ENCODE results near the gene SLIT3. TPM values are rescaled to one million over a fixed set of nuclear protein-coding genes. Genes with fewer than 3 reads are reported as not detected.

Gene SLIT3
- total RNA-seq, 6 experiments from 2014 or later, result 0.31 to 1.2 (median 0.65) TPM

GRCh38 chr5:169201597-169201996 lies 99.3 kb downstream of the SLIT3 start:
- no peaks in the 10 kb centered on the region for H3K9me3 ChIP-seq
- intact Hi-C loops (cut with DNase I), result no loop called here
- TF ChIP-seq POLR2A (IDR thresholded peaks at IDR 0.05), result no peak
- no peak for TF ChIP-seq CTCF (IDR thresholded peaks at IDR 0.05)
- H3K27me3 ChIP-seq, result no peaks in the 10 kb centered on the region
- DNase-seq (no peak), ATAC-seq (no peak)
- H3K4me3 ChIP-seq, result no peak overlapping the region
- no peaks in the 10 kb centered on the region for H3K36me3 ChIP-seq
- no peaks in the 10 kb centered on the region for H3K4me1 ChIP-seq
- H3K27ac ChIP-seq, result no peak overlapping the region

GRCh38 chr5:169200125-169200778 lies 100.7 kb downstream of the SLIT3 start:
- intact Hi-C loops (cut with DNase I), result no loop called here

GRCh38 chr5:169197343-169197742 lies 103.6 kb downstream of the SLIT3 start:
- H3K9me3 ChIP-seq, result no peaks in the 10 kb centered on the region
- H3K4me3 ChIP-seq, result no peak overlapping the region
- intact Hi-C loops (cut with DNase I), result no loop called here
- WGBS (ENCODE audit: insufficient coverage, low coverage, low lambda C conversion rate, missing lambda C conversion rate), result 44% methylated on average over 1 of the region's 1 CpG
- no peaks in the 10 kb centered on the region for H3K36me3 ChIP-seq
- H3K27me3 ChIP-seq, result no peaks in the 10 kb centered on the region
- H3K27ac ChIP-seq, result no peak overlapping the region
- TF ChIP-seq POLR2A (IDR thresholded peaks at IDR 0.05), result no peak
- no peak for TF ChIP-seq CTCF (IDR thresholded peaks at IDR 0.05)
- ATAC-seq, result no peak
- no peak for DNase-seq
- H3K4me1 ChIP-seq, result no peaks in the 10 kb centered on the region

More at GRCh38 chr5:169200125-169200778, 100.7 kb downstream of the SLIT3 start:
- Histone ChIP-seq H3K9me3 (no peaks in the 10 kb centered on the region), H3K27ac (no peak overlapping the region), H3K4me3 (no peak overlapping the region), H3K27me3 (no peaks in the 10 kb centered on the region), H3K4me1 (no peaks in the 10 kb centered on the region), H3K36me3 (no peaks in the 10 kb centered on the region)
- no peak for ATAC-seq
- DNase-seq, result no peak
- WGBS (ENCODE audit: insufficient coverage, low coverage, low lambda C conversion rate, missing lambda C conversion rate), result 28% methylated on average over 3 of the region's 6 CpGs
- TF ChIP-seq POLR2A (IDR thresholded peaks at IDR 0.05), result no peak
- no peak for TF ChIP-seq CTCF (IDR thresholded peaks at IDR 0.05)

GRCh38 chr5:169196059-169196458 lies 104.9 kb downstream of the SLIT3 start:
- intact Hi-C loops (cut with DNase I), result no loop called here
- Histone ChIP-seq H3K4me1 (no peaks in the 10 kb centered on the region), H3K4me3 (no peak overlapping the region), H3K27ac (no peak overlapping the region), H3K9me3 (no peaks in the 10 kb centered on the region), H3K27me3 (no peaks in the 10 kb centered on the region), H3K36me3 (no peaks in the 10 kb centered on the region)
- ATAC-seq, result no peak
- TF ChIP-seq POLR2A (IDR thresholded peaks at IDR 0.05), result no peak
- no peak for TF ChIP-seq CTCF (IDR thresholded peaks at IDR 0.05)
- no peak for DNase-seq
- 87% methylated on average over 4 of the region's 6 CpGs for WGBS (ENCODE audit: insufficient coverage, low coverage, low lambda C conversion rate, missing lambda C conversion rate)

GRCh38 chr5:169195601-169196000 lies 105.3 kb downstream of the SLIT3 start:
- no peak for ATAC-seq
- WGBS (ENCODE audit: insufficient coverage, low coverage, low lambda C conversion rate, missing lambda C conversion rate), result 69% methylated on average over 8 of the region's 8 CpGs
- intact Hi-C loops (cut with DNase I), result no loop called here
- H3K9me3 ChIP-seq, result no peaks in the 10 kb centered on the region
- H3K36me3 ChIP-seq, result no peaks in the 10 kb centered on the region
- DNase-seq, result no peak
- H3K4me1 ChIP-seq, result no peaks in the 10 kb centered on the region
- no peak overlapping the region for H3K4me3 ChIP-seq
- H3K27me3 ChIP-seq, result no peaks in the 10 kb centered on the region
- no peak overlapping the region for H3K27ac ChIP-seq
- TF ChIP-seq POLR2A (IDR thresholded peaks at IDR 0.05), result no peak
- TF ChIP-seq CTCF (IDR thresholded peaks at IDR 0.05), result no peak

All from right lobe of liver (tissue), 6 donors.